NB4 (cell line): ENCODE data around the gene MYOM3.

ENCODE experiments used
- DNase-seq: peaks from one replicate; pipeline ENCODE4 v3.0.0; 2010; ENCODE audit warnings: low read depth
- H3K4me3 ChIP-seq: one replicate; pipeline ENCODE4 v1.5.1; 2011; ENCODE audit warnings: mild to moderate bottlenecking, low read depth, low read length, moderate library complexity
- CTCF ChIP-seq: IDR thresholded peaks from one replicate; pipeline ENCODE4 v1.5.1; 2012; ENCODE audit warnings: low read depth, low read length
- MAX ChIP-seq: IDR thresholded peaks from 2 replicates; pipeline ENCODE4 v1.6.1; 2011; ENCODE audit warnings: low read depth, low read length
- MYC ChIP-seq: IDR thresholded peaks from 2 replicates; pipeline ENCODE4 v1.6.1; 2011; ENCODE audit warnings: low read depth, low read length
- POLR2A ChIP-seq: IDR thresholded peaks from 2 replicates; pipeline ENCODE4 v1.6.1; 2011; ENCODE audit warnings: mild to moderate bottlenecking; ENCODE audit not compliant: insufficient read length; ENCODE audit errors: extremely low read depth

The MYOM3 gene

GRCh38 chr1:24104854-24105253 lies 7.1 kb downstream of the MYOM3 start:
- no peak overlapping the region for H3K4me3 ChIP-seq
- DNase-seq, result no peak
- TF ChIP-seq CTCF, result no peak

GRCh38 chr1:24103879-24104278 lies 8.1 kb downstream of the MYOM3 start:
- DNase-seq, result no peak
- TF ChIP-seq MAX, result no peak
- TF ChIP-seq CTCF, result no peak
- no peak for TF ChIP-seq MYC
- no peak for TF ChIP-seq POLR2A
- H3K4me3 ChIP-seq, result no peak overlapping the region

- DNase-seq, result no peak
- H3K4me3 ChIP-seq, result no peak overlapping the region
- TF ChIP-seq MAX (no peak), POLR2A (no peak), CTCF (no peak), MYC (no peak)
These were observed 8.5 kb downstream of the MYOM3 start for GRCh38 chr1:24103408-24103807.

- no peak for DNase-seq
- H3K4me3 ChIP-seq, result no peak overlapping the region
- TF ChIP-seq MAX, result no peak
- TF ChIP-seq POLR2A, result no peak
- no peak for TF ChIP-seq MYC
- TF ChIP-seq CTCF, result no peak
These were observed 9.0 kb downstream of the MYOM3 start for GRCh38 chr1:24102961-24103360.

GRCh38 chr1:24101796-24102586 lies 9.9 kb downstream of the MYOM3 start:
- TF ChIP-seq CTCF (no peak), MYC (no peak), POLR2A (no peak), MAX (no peak)
- no peak overlapping the region for H3K4me3 ChIP-seq
- no peak for DNase-seq
